ENCODE results near the gene MFSD2A.

- TF ChIP-seq POLR2AphosphoS5 (IDR thresholded peaks at IDR 0.05) (no peak), CTCF (IDR thresholded peaks at IDR 0.05) (no peak), POLR2A (IDR thresholded peaks at IDR 0.05) (no peak)
Measured at GRCh38 chr1:39960431-39960958, 5.5 kb downstream of the MFSD2A start.
